Measurements from ENCODE around the gene WNT3A. TPM values are rescaled to one million over a fixed set of nuclear protein-coding genes. Genes with fewer than 3 reads are reported as not detected.

WNT3A gene
- total and polyA plus RNA-seq, 2 donors (not counting 3 experiments of a cell fraction or from before 2014, with no cell fraction given): not detected

GRCh38 chr1:228093050-228093906, 86.5 kb downstream of the WNT3A start:
- no TSS peak for BruUV-seq (replicated peaks)
- Histone ChIP-seq H3K9me1 (replicated peaks; ENCODE audit: control insufficient read depth, extremely low read depth, insufficient read depth, low read length) (no peaks in the 10 kb centered on the region), H3K79me2 (ENCODE audit: control insufficient read depth, insufficient read depth, low read length) (peaks cover 100% of the 10 kb centered on the region), H3K4me3 (replicated peaks in 1 of 3; ENCODE audit: insufficient read depth in 1 of 3, low read depth in 1 of 3, low read length in 3 of 3) (no peak overlapping the region), H3K4me2 (ENCODE audit: insufficient read depth, low read length) (no peak overlapping the region), H4K20me1 (replicated peaks; ENCODE audit: control insufficient read depth, extremely low read depth, insufficient read depth, low read length) (peaks cover 18% of the 10 kb centered on the region), H3K36me3 (ENCODE audit: control insufficient read depth in 2 of 2, extremely low read depth in 1 of 2, insufficient read depth in 2 of 2, low read length in 2 of 2) (peaks cover 3 to 29% of the 10 kb centered on the region in 2 experiments), H3K9ac (replicated peaks; ENCODE audit: extremely low read depth, insufficient read depth, low read length) (no peak overlapping the region), H3K4me1 (ENCODE audit: control insufficient read depth, extremely low read depth, insufficient read depth, low read length) (peaks cover 39% of the 10 kb centered on the region), H3K27me3 (ENCODE audit: control insufficient read depth in 2 of 2, insufficient read depth in 2 of 2, low read length in 2 of 2) (no peaks in the 10 kb centered on the region), H3K27ac (ENCODE audit: insufficient read depth, low read depth, low read length) (no peak overlapping the region), H3K9me3 (replicated peaks; ENCODE audit: control insufficient read depth, insufficient read depth, low read length) (peaks cover 4% of the 10 kb centered on the region), H2AFZ (ENCODE audit: low read depth, low read length) (no peak overlapping the region)
- TF ChIP-seq FOS (IDR thresholded peaks at IDR 0.05; ENCODE audit: borderline replicate concordance, insufficient read depth, low read length) (no peak), EZH2 (IDR thresholded peaks at IDR 0.05; ENCODE audit: borderline replicate concordance, low read depth, low read length, severe bottlenecking) (no peak), POLR2A (IDR thresholded peaks at IDR 0.05; ENCODE audit: low read depth, low read length) (no peak), MYC (IDR thresholded peaks at IDR 0.05; ENCODE audit: low read depth, low read length) (no peak), GATA2 (IDR thresholded peaks at IDR 0.05; ENCODE audit: insufficient read depth, insufficient read length, low read depth, low read length) (no peak), MAX (IDR thresholded peaks at IDR 0.05; ENCODE audit: insufficient read depth, insufficient read length) (no peak), POLR2AphosphoS5 (IDR thresholded peaks at IDR 0.05; ENCODE audit: insufficient read depth, low read depth, low read length) (no peak), CTCF (IDR thresholded peaks at IDR 0.05; ENCODE audit: extremely low read depth in 1 of 2, insufficient read depth in 1 of 2, low read depth in 1 of 2, low read length in 2 of 2) (no peak), JUN (IDR thresholded peaks at IDR 0.05; ENCODE audit: borderline replicate concordance, insufficient read depth, insufficient read length, low read depth) (no peak)
- ChIA-PET POLR2A (interaction anchor here (0.7 kb wide), 1 partner anchor 142 kb away, joined by 3 read pairs; no protein-coding TSS in a partner anchor), CTCF (interaction anchor here (0.8 to 1.7 kb wide), 2 partner anchors 9 to 11 kb away, joined by 3 to 6 read pairs; partner anchors contain the start of gene ARF1)
- intact Hi-C loops (cut with micrococcal nuclease) (no loop called here), dilution Hi-C loops (cut with MboI; ENCODE audit: extremely low pct_ligation_motif_present, low sequenced_read_pairs) (no loop called here)
- FAIRE-seq: no peak
- no peak for DNase-seq (ENCODE audit: low read depth, low spot score)

Data from endothelial cell of umbilical vein (primary cell).